GM19455 (cell line): Measurements from ENCODE around the gene AIP.
A peak's percentile ranks its signal among the peaks of the same experiment; 100 is the strongest.
"Not testable (repeated sequence)": the region's sequence is repeated elsewhere in the genome, so short reads cannot be mapped to it uniquely, and the experiment has no call there.

Source experiments
- ATAC-seq: cut with Tn5 transposase; IDR thresholded peaks from one replicate; pipeline ENCODE4 v1.9.1; 2021; ENCODE audit not compliant: unreplicated experiment

Gene AIP

GRCh38 chr11:67505605-67506396, 23.0 kb downstream of the AIP start:
- ATAC-seq = no peak

GRCh38 chr11:67506426-67507051, 23.7 kb downstream of the AIP start:
- ATAC-seq = no peak

GRCh38 chr11:67507242-67507863, 24.5 kb downstream of the AIP start:
- ATAC-seq = no peak

- peak; percentile 76 for ATAC-seq
Measured at GRCh38 chr11:67507864-67508485, 25.1 kb downstream of the AIP start, which contains the start of gene CDK2AP2. Gene CDK2AP2 (minus strand): TSS chr11:67508162. CDS start chr11:67508082, 80 bp downstream.

GRCh38 chr11:67508486-67509121, 25.8 kb downstream of the AIP start:
- ATAC-seq = peak; percentile 41

- no peak for ATAC-seq
Measured at GRCh38 chr11:67510023-67510345, 27.2 kb downstream of the AIP start.

GRCh38 chr11:67511558-67511957, 28.7 kb downstream of the AIP start:
- not testable (repeated sequence) for ATAC-seq

- no peak for ATAC-seq
Measured at GRCh38 chr11:67514116-67514515, 31.3 kb downstream of the AIP start.

GRCh38 chr11:67516806-67517205, 34.0 kb downstream of the AIP start:
- ATAC-seq = no peak

- ATAC-seq = no peak
Measured at GRCh38 chr11:67517784-67518552, 35.1 kb downstream of the AIP start.

GRCh38 chr11:67519726-67520125, 36.9 kb downstream of the AIP start:
- ATAC-seq = no peak

GRCh38 chr11:67520856-67521824, 38.3 kb downstream of the AIP start:
- ATAC-seq = no peak

- no peak for ATAC-seq
Measured at GRCh38 chr11:67521924-67522323, 39.1 kb downstream of the AIP start.

- no peak for ATAC-seq
Measured at GRCh38 chr11:67522338-67522737, 39.5 kb downstream of the AIP start.

GRCh38 chr11:67522844-67523555, 40.2 kb downstream of the AIP start, which contains the start of gene CABP2:
Gene CABP2 (minus strand): TSS chr11:67523446. CDS start chr11:67523326, 120 bp downstream.
- no peak for ATAC-seq

GRCh38 chr11:67523556-67524479, 41.0 kb downstream of the AIP start:
- ATAC-seq = no peak

- no peak for ATAC-seq
Measured at GRCh38 chr11:67524480-67524808, 41.6 kb downstream of the AIP start.
